HepG2 (cell line): ENCODE data around the gene SERTAD3. TPM values are rescaled to one million over a fixed set of nuclear protein-coding genes. Genes with fewer than 3 reads are reported as not detected.
A peak's percentile ranks its signal among the peaks of the same experiment; 100 is the strongest.

ENCODE experiments used
- ADNP ChIP-seq: sonication (generic); formaldehyde crosslinking; IDR thresholded peaks from 2 replicates; pipeline ENCODE4 v1.4.0; 2020; ENCODE audit warnings: missing genetic modification reagents
- CTCF ChIP-seq: sonication (generic); formaldehyde crosslinking; IDR thresholded peaks from 2 replicates; pipeline ENCODE4 v1.5.0; 2020; ENCODE audit warnings: mild to moderate bottlenecking, missing genetic modification reagents, moderate library complexity
- ELF3 ChIP-seq: IDR thresholded peaks from 2 replicates; pipeline ENCODE4 v1.6.1; 2016; ENCODE audit warnings: missing genetic modification reagents, missing compliant biosample characterization
- FOSL1 ChIP-seq: sonication (generic); formaldehyde crosslinking; IDR thresholded peaks from 2 replicates; pipeline ENCODE4 v1.9.0; 2021; ENCODE audit warnings: missing genetic modification reagents, borderline replicate concordance
- IRF2 ChIP-seq: IDR thresholded peaks from 2 replicates; pipeline ENCODE4 v1.6.1; 2018; ENCODE audit warnings: missing genetic modification reagents, missing compliant biosample characterization
- MIXL1 ChIP-seq: IDR thresholded peaks from 2 replicates; pipeline ENCODE4 v1.6.1; 2016
- MXI1 ChIP-seq: IDR thresholded peaks from 3 replicates; pipeline ENCODE4 v1.6.1; 2012; ENCODE audit warnings: low read depth, low read length, inconsistent platforms, borderline replicate concordance
- NFE2L2 ChIP-seq: fragments of 150-350 bp; IDR thresholded peaks from 2 replicates; pipeline ENCODE4 v1.6.1; 2014; ENCODE audit warnings: low read length
- PHF5A ChIP-seq: IDR thresholded peaks from one replicate; pipeline ENCODE4 v1.6.1; 2018; ENCODE audit warnings: low read depth, missing genetic modification reagents; ENCODE audit not compliant: unreplicated experiment
- SALL1 ChIP-seq: sonication (generic); formaldehyde crosslinking; IDR thresholded peaks from 2 replicates; pipeline ENCODE4 v1.8.0; 2022; ENCODE audit warnings: mild to moderate bottlenecking, missing genetic modification reagents
- SMARCE1 ChIP-seq: fragments of 450-650 bp; IDR thresholded peaks from 2 replicates; pipeline ENCODE4 v1.6.1; 2017; ENCODE audit warnings: borderline replicate concordance
- SP5 ChIP-seq: IDR thresholded peaks from 2 replicates; pipeline ENCODE4 v1.6.1; 2016; ENCODE audit warnings: low read depth, borderline replicate concordance
- TEAD3 ChIP-seq: optimal IDR thresholded peaks from 2 replicates; pipeline ENCODE3; 2016; ENCODE audit warnings: borderline replicate concordance
- THAP11 ChIP-seq: IDR thresholded peaks from 2 replicates; pipeline ENCODE4 v1.6.1; 2016; ENCODE audit warnings: missing biosample characterization, missing genetic modification reagents
- U2AF1 ChIP-seq: fragments of 200-400 bp; formaldehyde crosslinking; optimal IDR thresholded peaks from 2 replicates; pipeline ENCODE3; 2017; ENCODE audit warnings: mild to moderate bottlenecking, low read depth, low read length
- ZFP36L1 ChIP-seq: sonication (generic); formaldehyde crosslinking; IDR thresholded peaks from 2 replicates; pipeline ENCODE4 v1.8.0; 2022; ENCODE audit warnings: mild to moderate bottlenecking, missing genetic modification reagents, moderate library complexity
- ZMYM2 ChIP-seq: sonication (generic); formaldehyde crosslinking; IDR thresholded peaks from 2 replicates; pipeline ENCODE4 v1.8.0; 2022; ENCODE audit warnings: mild to moderate bottlenecking, missing genetic modification reagents
- ZMYM3 ChIP-seq: sonication (generic); formaldehyde crosslinking; IDR thresholded peaks from 2 replicates; pipeline ENCODE4 v1.5.1; 2020; ENCODE audit warnings: mild to moderate bottlenecking, missing genetic modification reagents
- ZNF580 ChIP-seq: IDR thresholded peaks from 2 replicates; pipeline ENCODE4 v1.6.1; 2016; ENCODE audit warnings: low read depth, borderline replicate concordance
- polyA plus RNA-seq, 8 experiments: library from polyadenylated mRNA; depleted of rRNA in 3 of 8; stranded (reverse) in 7 of 8; unstranded in 1 of 8; fragments of >200 nt; fragmentation: Illumina TruSeq in 4 of 8; extraction: Trizol in 4 of 8; gene quantifications; 2 replicates each; pipeline versions ENCODE4 v1.2.1 to v1.2.3, GENCODE V29; 2011 to 2016; ENCODE audit warnings: low read depth in 4 of 8, missing spikeins in 1 of 8, mixed read lengths in 1 of 8; ENCODE audit not compliant: insufficient read depth in 1 of 8
- total RNA-seq, 5 experiments: library from RNA; depleted of rRNA; stranded (reverse); fragments of >200 nt; fragmentation: Illumina TruSeq; extraction: Trizol; gene quantifications; 2 replicates each; pipeline ENCODE4 v1.2.3, GENCODE V29; 2016; ENCODE audit warnings: low read depth in 1 of 5
- TF ChIP-seq, protein P1 (sequence below): IDR thresholded peaks from 2 replicates; pipeline ENCODE4 v1.6.1; 2012; ENCODE audit warnings: low read depth, low read length, improper control_type of control experiment

Gene SERTAD3
- total and polyA plus RNA-seq, 2 of the 13 experiments (the other 11 are each of a cell fraction or from before 2014, with no cell fraction given) = 9.6 to 16.9 TPM

- TF ChIP-seq, protein P1, sequence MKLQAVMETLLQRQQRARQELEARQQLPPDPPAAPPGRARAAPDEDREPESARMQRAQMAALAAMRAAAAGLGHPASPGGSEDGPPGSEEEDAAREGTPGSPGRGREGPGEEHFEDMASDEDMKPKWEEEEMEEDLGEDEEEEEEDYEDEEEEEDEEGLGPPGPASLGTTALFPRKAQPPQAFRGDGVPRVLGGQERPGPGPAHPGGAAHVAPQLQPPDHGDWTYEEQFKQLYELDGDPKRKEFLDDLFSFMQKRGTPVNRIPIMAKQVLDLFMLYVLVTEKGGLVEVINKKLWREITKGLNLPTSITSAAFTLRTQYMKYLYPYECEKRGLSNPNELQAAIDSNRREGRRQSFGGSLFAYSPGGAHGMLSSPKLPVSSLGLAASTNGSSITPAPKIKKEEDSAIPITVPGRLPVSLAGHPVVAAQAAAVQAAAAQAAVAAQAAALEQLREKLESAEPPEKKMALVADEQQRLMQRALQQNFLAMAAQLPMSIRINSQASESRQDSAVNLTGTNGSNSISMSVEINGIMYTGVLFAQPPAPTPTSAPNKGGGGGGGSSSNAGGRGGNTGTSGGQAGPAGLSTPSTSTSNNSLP = peak; percentile 35; the same call in 1 of the 2 replicates
- TF ChIP-seq ADNP (CRISPR knock-in tag) (0 out of 2 replicates have a peak, but pooled peaks have one; percentile 23), MIXL1 (CRISPR knock-in tag) (0 out of 2 replicates have a peak, but pooled peaks have one; percentile 24), ELF3 (CRISPR knock-in tag) (peak; percentile 70), PHF5A (peak; percentile 13), ZMYM3 (CRISPR knock-in tag) (0 out of 2 replicates have a peak, but pooled peaks have one; percentile 12), NFE2L2 (peak; percentile 78; the same call in 1 of the 2 replicates), CTCF (peak; percentile 77), SP5 (CRISPR knock-in tag) (0 out of 2 replicates have a peak, but pooled peaks have one; percentile 7), ZMYM2 (CRISPR knock-in tag) (peak; percentile 51; the same call in 1 of the 2 replicates), ZFP36L1 (no peak), FOSL1 (peak; percentile 14; the same call in 1 of the 2 replicates), MXI1 (peak; percentile 16; the same call in 1 of the 3 replicates), SALL1 (CRISPR knock-in tag) (peak; percentile 6; the same call in 1 of the 2 replicates), TEAD3 (CRISPR knock-in tag) (peak; percentile 68), SMARCE1 (no peak), IRF2 (CRISPR knock-in tag) (0 out of 2 replicates have a peak, but pooled peaks have one; percentile 24), U2AF1 (no peak), ZNF580 (CRISPR knock-in tag) (peak; percentile 38; the same call in 1 of the 2 replicates), THAP11 (CRISPR knock-in tag) (0 out of 2 replicates have a peak, but pooled peaks have one; percentile 13)
- TF ChIP-seq, all 625 proteins: peak for 37
Measured at GRCh38 chr19:40464059-40465024, 20.2 kb upstream of the SERTAD3 start (continued).
